ENCODE results near the gene CNGA2. TPM values are rescaled to one million over a fixed set of nuclear protein-coding genes. Genes with fewer than 3 reads are reported as not detected.

Gene CNGA2
- total and polyA plus RNA-seq, 2 of the 4 experiments (the other 2 are of a cell fraction) = not detected

- 30% methylated on average over 2 of the region's 5 CpGs; no CpG with 5 or more reads in 1 of the 2 experiments for WGBS, 2 experiments (ENCODE audit: extremely low coverage in 2 of 2, insufficient read length in 1 of 2)
- Histone ChIP-seq H4K20me1 (ENCODE audit: insufficient read depth, low read length) (no peaks in the 10 kb centered on the region), H2BK120ac (ENCODE audit: low read depth, low read length) (no peak overlapping the region), H2BK20ac (ENCODE audit: low read depth, low read length) (no peak overlapping the region), H3K23ac (ENCODE audit: low read depth, low read length) (no peak overlapping the region), H3K4me1 (ENCODE audit: control insufficient read depth, insufficient read depth, low read length) (no peaks in the 10 kb centered on the region), H3K9ac (ENCODE audit: low read depth, low read length) (no peak overlapping the region), H3K9me3 (ENCODE audit: control insufficient read depth, insufficient read depth, low read length) (peaks cover 8% of the 10 kb centered on the region; the same call in 1 of the 2 replicates), H4K5ac (ENCODE audit: low read depth, low read length) (no peak overlapping the region), H3K18ac (ENCODE audit: low read depth, low read length) (no peak overlapping the region), H2AK9ac (replicated peaks; ENCODE audit: low read depth, low read length, poor library complexity) (no peak overlapping the region), H3K14ac (replicated peaks; ENCODE audit: low read depth, low read length) (no peak overlapping the region), H2BK15ac (ENCODE audit: low read depth, low read length) (no peak overlapping the region), H4K91ac (ENCODE audit: insufficient read depth, low read depth, low read length) (no peak overlapping the region), H3K79me1 (ENCODE audit: low read depth in 1 of 2, low read length in 2 of 2) (no peaks in the 10 kb centered on the region), H3K56ac (ENCODE audit: extremely low read depth, insufficient read depth, low read length) (no peak overlapping the region), H3K4ac (ENCODE audit: low read depth, low read length) (no peak overlapping the region), H3K27me3 (ENCODE audit: control insufficient read depth, insufficient read depth, low read length) (no peaks in the 10 kb centered on the region), H2AFZ (replicated peaks; ENCODE audit: low read length, poor library complexity) (no peak overlapping the region), H3K27ac (ENCODE audit: insufficient read depth, low read length) (no peak overlapping the region), H3K36me3 (ENCODE audit: control insufficient read depth, insufficient read depth, low read length) (no peaks in the 10 kb centered on the region), H3K4me2 (ENCODE audit: low read depth, low read length) (no peak overlapping the region), H3K9me1 (ENCODE audit: insufficient read depth, low read length) (no peaks in the 10 kb centered on the region), H4K8ac (ENCODE audit: low read depth in 2 of 2, low read length in 2 of 2) (no peak overlapping the region), H2AK5ac (ENCODE audit: low read depth, low read length) (no peak overlapping the region), H2BK5ac (ENCODE audit: low read depth, low read length, poor library complexity, severe bottlenecking) (no peak overlapping the region), H3K4me3 (ENCODE audit: insufficient read depth, low read depth, low read length) (no peak overlapping the region)
- intact Hi-C loops (cut with micrococcal nuclease) (no loop called here), dilution Hi-C loops (cut with HindIII; ENCODE audit: low sequenced_read_pairs, unreplicated experiment) (no loop called here), in situ Hi-C loops (cut with MboI; ENCODE audit: low sequenced_read_pairs) (no loop called here)
- POLR2A ChIA-PET (ENCODE audit: unreplicated experiment) = no interaction called here
- BruUV-seq (replicated peaks) = no TSS peak
- no peak for DNase-seq
- CTCF ChIA-PET = no interaction called here
- ATAC-seq (ENCODE audit: low read depth) = no peak
- TF ChIP-seq RFX5 (IDR thresholded peaks at IDR 0.05; ENCODE audit: low read depth, low read length) (no peak), MAFK (IDR thresholded peaks at IDR 0.05; ENCODE audit: low read depth, low read length) (no peak), SMC3 (IDR thresholded peaks at IDR 0.05; ENCODE audit: low read depth, low read length) (no peak), CHD1 (IDR thresholded peaks at IDR 0.05; ENCODE audit: low read depth, low read length) (no peak), CTCF (conservative IDR thresholded peaks at IDR 0.05; ENCODE audit: low read depth, low read length) (no peak), POLR2A (IDR thresholded peaks at IDR 0.05; ENCODE audit: low read depth, low read length) (no peak), USF2 (IDR thresholded peaks at IDR 0.05; ENCODE audit: low read depth, low read length) (no peak), CEBPB (IDR thresholded peaks at IDR 0.05; ENCODE audit: low read depth, low read length) (no peak), NFE2L2 (IDR thresholded peaks at IDR 0.05; ENCODE audit: low read depth, low read length) (no peak), RCOR1 (IDR thresholded peaks at IDR 0.05; ENCODE audit: insufficient replicate concordance, low read length) (no peak), MAZ (IDR thresholded peaks at IDR 0.05; ENCODE audit: borderline replicate concordance, low read depth, low read length) (no peak), BHLHE40 (IDR thresholded peaks at IDR 0.05; ENCODE audit: low read depth, low read length) (no peak), MXI1 (IDR thresholded peaks at IDR 0.05; ENCODE audit: borderline replicate concordance, low read depth, low read length) (no peak), RAD21 (IDR thresholded peaks at IDR 0.05; ENCODE audit: low read length) (no peak), ELK1 (IDR thresholded peaks at IDR 0.05; ENCODE audit: borderline replicate concordance, low read depth, low read length) (no peak), FOS (IDR thresholded peaks at IDR 0.05; ENCODE audit: low read depth, low read length) (no peak)
Observed at GRCh38 chrX:151737494-151737893, 2.9 kb downstream of the CNGA2 start.

Measured in IMR-90 (cell line).